Keratinocyte (primary cell): ENCODE measurements around the gene SDF4.

Experiments used
- CTCF ChIP-seq, 3 experiments: IDR thresholded peaks in 1 of 3; conservative IDR thresholded peaks in 1 of 3; optimal IDR thresholded peaks in 1 of 3; 2 replicates in 2 of 3; 3 replicates in 1 of 3; pipeline versions ENCODE3 to v1.5.1; 2011; ENCODE audit warnings: low read length in 3 of 3, mild to moderate bottlenecking in 3 of 3, moderate library complexity in 2 of 3, control low read depth in 1 of 3, inconsistent platforms in 1 of 3; ENCODE audit not compliant: insufficient read depth in 2 of 3; ENCODE audit errors: extremely low read depth in 1 of 3
- EZH2 ChIP-seq: IDR thresholded peaks from one replicate; pipeline ENCODE4 v1.6.1; 2012; ENCODE audit warnings: inconsistent platforms, mild to moderate bottlenecking, low read length, moderate library complexity

GRCh38 chr1:1225238-1225845 is 6.5 kb downstream of the SDF4 start:
- TF ChIP-seq CTCF (optimal IDR thresholded peaks at IDR 0.05 in 1 of 3, IDR thresholded peaks at IDR 0.05 in 1 of 3, conservative IDR thresholded peaks at IDR 0.05 in 1 of 3; ENCODE audit: extremely low read depth in 1 of 3, insufficient read depth in 2 of 3, low read length in 3 of 3) (no peak), EZH2 (no peak)
